ENCODE results near the gene LY6G6C.

The LY6G6C gene

DNA sequence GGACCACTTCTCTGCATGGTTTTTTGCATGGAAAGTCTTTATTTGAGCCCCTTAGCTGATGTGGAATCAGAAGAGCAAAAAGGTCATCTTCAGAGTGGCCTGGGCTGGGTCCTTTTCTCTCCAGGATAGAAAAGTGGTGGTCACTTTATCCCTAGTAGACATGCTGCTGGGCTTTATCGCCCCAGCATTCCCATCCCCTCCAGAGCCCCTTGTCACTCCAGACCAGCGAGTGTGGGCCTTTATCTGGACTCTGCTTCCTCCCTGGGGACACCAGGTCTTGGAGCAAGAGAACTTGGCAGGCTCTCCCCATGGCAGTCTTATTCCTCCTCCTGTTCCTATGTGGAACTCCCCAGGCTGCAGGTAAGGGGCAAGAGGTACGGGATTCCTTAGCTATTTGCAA lies 14.9 kb downstream of the LY6G6C start, which contains the start of gene LY6G6F:
Gene LY6G6F (plus strand): TSS at position 268 of the 400 bp plus-strand sequence. CDS start 41 bp downstream, at position 309.
- no peak for DNase-seq (ENCODE audit: low read depth in 2 of 2)

DNA sequence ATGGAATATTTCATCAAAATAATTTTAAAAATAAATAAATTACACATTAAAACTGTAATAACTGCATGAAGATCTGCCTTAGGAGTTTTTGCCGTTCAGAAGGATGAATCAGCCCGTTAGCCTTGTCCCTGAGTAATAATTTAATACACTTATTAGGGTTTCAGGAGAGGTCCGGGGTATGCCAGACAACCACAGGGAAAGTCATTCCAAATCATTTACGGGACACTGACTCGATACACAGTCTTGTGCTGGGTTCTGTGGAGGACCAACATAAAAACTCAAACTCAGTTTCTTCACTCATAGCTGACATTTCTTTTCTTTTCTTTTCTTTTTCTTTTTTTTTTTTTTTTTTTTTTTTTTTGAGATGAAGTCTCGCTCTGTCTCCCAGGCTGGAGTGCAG lies 15.6 kb downstream of the LY6G6C start:
- no peak for DNase-seq (ENCODE audit: low read depth in 2 of 2)

GRCh38 chr6:31702819-31703716 lies 18.5 kb downstream of the LY6G6C start, which contains the start of gene ABHD16A:
TSS of gene ABHD16A (minus strand) at chr6:31703324. CDS start at chr6:31703281, 43 bp downstream.
- DNase-seq (ENCODE audit: low read depth in 2 of 2), result peak; percentile 98

- DNase-seq (ENCODE audit: low read depth in 2 of 2), result no peak
Measured at GRCh38 chr6:31702405-31702818, 19.1 kb downstream of the LY6G6C start.

DNA sequence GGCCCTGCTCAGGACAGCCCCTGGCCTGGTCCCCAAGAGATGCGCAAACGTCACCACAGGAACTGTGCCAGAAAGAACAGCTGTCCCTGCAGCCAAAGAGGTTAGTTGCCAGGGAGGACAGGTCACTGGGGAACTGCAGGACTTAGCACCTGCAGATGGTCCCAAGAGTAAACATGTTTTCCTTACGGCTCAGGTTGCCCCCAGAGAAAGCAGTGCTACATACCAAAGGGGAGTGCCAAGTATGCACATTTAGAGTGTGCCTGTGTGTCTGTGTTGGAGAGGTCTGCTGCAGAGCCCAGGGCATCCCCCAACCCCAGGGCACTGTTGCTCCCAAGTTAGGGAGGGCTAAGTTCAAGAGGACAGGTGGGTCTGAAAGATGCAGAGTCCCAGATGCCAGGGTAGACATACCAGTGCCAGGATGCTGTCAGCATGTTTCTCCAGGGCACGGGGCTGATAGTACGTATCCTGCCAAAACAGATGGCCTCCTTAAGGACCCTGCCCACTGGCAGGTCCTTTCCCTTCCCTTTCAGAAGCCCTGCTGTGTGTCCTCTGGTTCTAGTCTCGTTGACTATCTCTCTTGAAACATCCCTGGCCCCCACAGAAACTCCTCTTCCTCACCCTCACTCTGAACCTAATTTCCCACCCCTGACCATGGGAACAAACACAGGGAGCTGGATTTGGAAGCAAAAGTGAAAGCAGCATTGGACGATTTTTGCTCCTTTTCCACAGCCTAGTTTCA lies 19.7 kb downstream of the LY6G6C start:
- no peak for DNase-seq (ENCODE audit: low read depth in 2 of 2)

DNA sequence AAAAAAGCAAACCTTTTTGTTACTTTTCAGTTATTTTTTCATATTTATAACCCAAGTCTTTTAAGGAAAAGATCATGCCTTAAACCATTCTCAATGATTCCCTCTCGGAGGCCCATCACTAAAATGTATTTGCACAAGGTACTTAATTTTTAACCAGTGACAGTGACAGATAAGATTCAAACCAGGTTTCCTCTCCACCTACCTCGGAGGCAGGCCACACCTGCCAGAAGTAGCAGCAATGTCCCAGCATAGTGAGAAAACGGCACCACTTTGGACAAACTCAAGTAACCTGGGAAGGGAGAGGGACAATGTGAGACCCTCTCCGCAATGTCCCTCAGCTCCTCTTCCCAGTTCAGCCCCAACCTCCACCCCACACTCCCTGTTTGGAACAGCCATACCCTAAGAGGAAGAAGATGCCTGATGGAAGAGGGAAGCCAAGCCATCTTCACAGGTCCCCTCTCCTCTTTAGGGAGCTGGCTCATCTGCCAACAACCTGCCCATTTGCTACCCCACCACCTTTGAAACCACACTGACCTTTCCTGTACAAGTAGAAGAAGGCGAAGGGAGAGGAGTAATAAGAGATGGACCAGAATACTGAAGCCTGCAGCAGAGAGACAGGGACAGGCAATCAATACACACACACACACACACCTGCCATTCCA lies 20.7 kb downstream of the LY6G6C start:
- DNase-seq (ENCODE audit: low read depth in 2 of 2), result no peak

DNA sequence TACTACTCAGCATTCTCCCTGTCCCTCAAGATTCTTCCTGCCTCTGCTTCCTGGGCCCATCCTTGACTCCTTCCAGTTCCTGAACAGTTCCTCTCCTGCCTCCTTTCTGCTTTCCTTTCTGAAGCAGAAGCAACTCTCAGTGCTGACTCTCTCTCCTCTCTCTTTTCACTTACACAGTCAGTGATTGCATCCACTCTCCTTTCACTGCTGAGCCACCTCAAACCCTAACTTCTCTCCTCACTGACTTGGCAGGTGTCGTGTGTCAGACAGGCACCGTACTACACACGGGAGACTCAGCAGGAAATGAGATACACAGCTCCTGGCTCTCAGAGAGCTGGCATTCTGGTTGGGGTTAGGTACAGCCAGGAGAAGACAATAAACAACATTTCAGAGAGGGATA lies 24.0 kb downstream of the LY6G6C start:
- no peak for DNase-seq (ENCODE audit: low read depth in 2 of 2)

- DNase-seq (ENCODE audit: low read depth in 2 of 2), result no peak
Measured at GRCh38 chr6:31693535-31693934, 28.0 kb downstream of the LY6G6C start.

DNA sequence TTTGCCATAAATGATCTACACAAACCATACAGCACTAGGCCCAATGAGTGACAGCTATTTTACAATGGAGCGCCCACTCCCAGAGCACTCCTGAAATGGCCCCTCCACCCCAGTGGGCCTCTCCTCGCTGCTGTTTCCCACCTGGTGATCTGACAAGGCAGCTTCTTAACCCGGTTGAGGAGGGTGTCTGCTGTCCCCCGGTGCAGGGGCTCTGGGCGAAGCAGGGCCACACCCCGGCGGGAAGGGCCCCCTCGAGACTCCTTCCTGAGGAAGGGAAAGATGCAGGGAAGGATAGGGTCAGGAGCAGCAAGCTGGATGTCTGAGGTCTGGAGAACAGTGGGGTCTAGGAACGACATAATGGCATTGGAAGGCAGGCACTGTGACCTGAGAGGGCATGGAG lies 28.7 kb downstream of the LY6G6C start:
- DNase-seq (ENCODE audit: low read depth in 2 of 2), result no peak

DNA sequence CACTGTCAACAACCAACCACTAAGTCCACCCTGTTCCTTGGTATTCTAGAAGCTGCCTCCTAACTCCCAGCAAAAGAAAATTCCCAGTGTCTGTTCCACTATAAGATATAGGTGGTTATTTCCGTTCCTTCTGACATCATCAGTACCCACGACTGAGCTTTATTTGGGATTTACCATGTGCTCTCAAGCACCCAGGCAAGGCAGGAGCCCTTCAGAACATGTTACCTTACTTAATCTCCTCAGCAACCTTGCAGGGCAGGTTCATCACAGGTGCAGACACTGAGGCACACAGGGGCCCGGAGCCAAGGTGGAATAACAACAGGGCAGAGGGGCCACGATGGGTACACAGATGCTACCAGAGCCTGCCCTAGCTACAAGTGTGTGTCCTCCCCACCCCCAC lies 29.2 kb downstream of the LY6G6C start:
- no peak for DNase-seq (ENCODE audit: low read depth in 2 of 2)

DNA sequence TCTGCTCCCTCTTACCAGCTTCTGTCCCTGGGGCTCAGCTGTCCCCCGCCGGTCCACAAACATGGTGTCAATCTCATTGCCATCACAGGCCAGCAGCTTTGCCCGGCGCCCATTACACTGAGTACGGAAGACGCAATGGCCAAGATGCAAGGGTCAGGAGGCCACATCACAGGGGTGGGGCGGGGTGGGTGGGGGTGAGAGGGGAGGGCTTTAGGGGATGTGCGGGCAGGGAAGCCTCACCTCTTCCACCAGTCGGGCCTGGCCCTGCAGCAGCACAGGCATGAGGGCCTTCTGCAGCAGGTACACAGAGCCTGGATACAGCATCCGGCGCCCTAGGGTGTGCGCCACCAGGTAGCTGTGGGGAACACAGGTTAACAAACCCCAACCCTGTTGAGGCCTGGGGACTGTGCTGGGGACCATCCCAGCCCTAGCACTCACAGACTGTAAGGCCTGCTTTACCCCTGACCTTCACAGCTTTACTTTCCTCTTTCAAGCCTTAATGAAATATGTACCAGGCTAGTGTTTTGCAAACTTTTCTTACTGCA lies 29.9 kb downstream of the LY6G6C start:
- no peak for DNase-seq (ENCODE audit: low read depth in 2 of 2)

- no peak for DNase-seq (ENCODE audit: low read depth in 2 of 2)
Measured at GRCh38 chr6:31691078-31691463, 30.5 kb downstream of the LY6G6C start.

DNA sequence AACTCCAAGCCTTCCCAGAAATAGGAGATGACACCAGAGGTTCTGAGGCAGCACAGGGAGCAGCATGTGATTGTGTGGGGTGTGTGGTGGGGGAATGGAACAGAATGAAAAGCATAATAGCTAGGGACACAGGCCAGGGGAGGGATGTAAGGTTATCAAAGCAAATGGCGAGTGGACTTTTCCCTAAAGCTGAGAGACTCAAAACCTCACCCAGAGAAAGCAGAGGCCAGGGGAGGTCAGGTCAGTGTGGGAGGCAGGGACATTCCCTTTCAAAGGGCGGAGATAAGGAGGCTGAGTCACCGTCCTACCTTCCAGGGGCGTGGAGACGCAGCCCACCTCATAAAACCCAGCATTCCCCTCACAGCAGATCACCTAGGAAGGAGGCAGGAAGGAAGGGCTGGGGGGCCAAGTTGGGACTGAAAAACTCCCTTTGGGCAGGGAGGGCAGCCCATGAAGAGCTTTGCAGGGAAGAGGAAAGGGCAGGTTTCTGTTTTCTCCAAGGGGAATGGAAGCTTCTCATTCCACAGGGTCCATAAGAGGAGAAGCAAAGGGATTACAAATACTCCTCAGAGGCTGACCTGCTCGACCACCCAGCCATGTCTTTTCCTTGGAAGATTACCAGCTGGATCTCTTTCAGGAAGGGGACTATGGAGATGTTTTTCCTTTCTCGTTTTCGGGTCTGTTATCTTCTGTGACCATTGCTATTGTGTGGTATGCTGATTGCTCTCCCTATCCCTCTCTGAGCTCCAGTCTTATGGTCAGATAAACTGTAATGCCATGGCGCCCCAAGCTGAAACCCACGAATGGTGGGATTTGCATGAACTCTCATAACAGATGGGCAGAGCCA lies 31.1 kb downstream of the LY6G6C start:
- DNase-seq (ENCODE audit: low read depth in 2 of 2), result no peak

DNA sequence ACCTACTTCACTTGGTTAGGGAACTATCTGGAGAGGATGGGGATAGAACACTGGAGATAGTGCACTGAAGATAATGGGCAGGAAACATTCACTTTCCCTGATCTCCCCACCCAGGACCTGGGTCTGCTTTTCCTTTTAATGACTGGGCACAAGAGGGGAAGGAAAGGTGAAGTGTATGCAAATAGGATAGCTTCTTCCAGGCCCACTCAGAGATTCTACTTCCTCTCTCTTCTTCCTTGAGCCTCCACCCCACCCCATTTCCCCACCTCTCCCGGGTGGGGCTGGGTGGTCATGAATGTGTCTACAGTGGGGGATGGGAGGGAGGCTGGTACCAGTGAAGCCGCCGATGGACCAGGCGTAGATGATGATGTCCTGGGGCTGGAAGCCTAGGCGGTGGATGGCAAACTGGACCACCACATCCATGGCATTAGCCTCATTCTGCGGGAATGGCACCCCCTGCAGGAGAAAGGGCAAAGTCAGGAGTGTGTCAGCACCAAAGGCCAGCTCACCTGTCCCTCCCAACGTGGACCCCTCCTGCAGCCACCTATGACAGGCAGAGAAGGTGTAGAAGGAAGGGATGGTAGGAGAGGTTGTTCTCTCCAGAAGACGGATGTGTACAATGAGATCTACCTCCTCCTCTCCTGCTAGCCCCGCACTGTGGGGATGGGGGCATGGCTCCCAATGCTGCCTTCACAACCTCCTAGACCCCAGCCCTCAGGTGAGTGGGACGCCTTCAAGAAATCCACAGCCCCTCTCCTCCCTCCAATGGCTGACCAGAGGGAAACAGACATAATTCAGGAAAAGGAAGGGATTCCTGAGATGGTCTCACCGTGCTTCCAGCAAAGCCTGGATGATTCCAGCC lies 32.1 kb downstream of the LY6G6C start:
- DNase-seq (ENCODE audit: low read depth in 2 of 2), result no peak

DNA sequence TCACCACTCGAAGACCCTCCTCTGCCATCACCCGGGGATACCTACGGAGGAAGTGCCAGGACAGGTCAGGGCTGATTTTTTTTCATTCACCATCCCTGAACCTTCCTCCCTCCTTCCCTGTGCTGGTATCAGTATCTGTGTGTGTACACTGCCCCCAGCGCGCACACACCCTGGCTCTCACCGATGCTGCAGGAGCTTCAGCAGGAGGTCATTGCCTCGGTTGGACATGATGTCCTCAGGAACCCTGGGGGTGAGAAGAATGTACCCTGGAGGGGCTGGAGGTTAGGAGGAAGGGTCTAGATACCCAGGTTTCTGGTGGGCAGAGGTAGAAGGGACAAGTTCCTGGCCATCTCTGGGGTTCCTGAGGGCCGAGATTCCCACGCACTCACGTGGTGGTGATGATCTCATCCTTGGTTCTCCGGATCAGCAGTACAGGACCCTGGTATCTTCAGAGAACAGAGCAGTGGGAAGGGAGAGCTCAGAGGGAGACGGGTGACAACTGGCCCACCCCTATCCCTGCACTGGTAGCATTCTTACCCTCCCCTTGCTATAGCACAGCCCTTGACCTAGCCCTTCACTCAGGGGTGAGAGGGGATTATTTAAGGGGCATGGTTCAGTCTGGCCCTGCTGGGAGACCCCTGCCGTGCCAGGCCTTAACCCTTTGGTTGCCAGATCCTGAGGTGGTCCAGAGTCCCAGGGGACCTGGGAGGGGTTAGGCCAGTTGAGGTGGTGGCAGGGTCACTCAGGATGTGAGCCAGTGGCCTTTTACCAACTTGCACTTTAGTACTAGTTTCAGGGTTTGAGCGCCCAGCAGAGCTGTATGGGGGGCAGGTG lies 33.5 kb downstream of the LY6G6C start:
- no peak for DNase-seq (ENCODE audit: low read depth in 2 of 2)

DNA sequence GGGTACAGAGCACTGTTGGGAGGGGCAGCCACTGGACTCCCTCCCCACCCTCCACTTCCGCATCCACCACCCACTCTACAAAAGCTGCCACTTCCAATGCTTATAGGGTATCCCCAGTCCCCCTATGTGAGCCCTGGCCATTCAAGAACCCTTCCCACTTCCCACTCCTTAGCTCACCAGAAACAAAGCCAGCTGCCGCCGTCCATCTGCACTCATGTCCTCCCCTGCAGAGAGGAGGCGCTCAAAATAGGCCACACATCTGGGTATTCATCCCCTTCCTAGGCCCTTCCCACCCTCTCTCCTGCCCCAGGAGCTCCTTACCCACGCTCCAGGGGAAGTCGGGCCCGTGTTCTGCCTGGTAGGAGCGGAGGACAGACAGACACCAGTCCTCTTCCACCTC lies 34.2 kb downstream of the LY6G6C start:
- DNase-seq (ENCODE audit: low read depth in 2 of 2), result no peak

GRCh38 chr6:31686483-31686882 lies 35.1 kb downstream of the LY6G6C start:
- no peak for DNase-seq (ENCODE audit: low read depth in 2 of 2)

- DNase-seq (ENCODE audit: low read depth in 2 of 2), result no peak
Measured at GRCh38 chr6:31683591-31683990, 38.0 kb downstream of the LY6G6C start.

DNA sequence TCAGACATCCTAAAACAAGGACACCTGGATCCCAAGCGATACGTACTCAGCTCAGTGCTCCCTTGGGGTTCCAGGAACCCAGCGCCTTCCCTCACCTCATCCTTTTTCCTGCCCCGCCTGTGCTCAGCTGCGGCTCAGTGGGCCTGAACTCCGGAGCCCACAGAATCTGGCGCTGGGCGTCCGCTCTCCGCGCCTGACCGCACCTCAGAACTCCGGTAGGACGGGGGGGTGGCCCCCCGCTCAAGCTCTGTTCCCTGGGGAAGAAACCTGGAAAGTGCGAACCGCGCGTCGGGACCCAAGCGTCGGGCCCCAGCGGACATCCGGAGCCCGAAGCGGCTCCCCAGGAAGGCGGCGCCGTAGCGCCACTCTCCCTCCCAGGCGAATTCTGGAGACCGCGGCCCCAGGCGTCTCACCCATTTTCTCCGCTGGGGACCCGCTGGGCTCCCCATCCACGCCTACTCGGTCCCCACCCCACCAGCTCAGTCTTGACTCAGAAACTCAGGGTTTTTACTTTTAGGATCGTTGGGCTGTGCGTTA lies 40.3 kb downstream of the LY6G6C start:
- peak in 1 of 2 donors; percentile 37 for DNase-seq (ENCODE audit: low read depth in 2 of 2)
